ENCODE results near the gene SCAF4.

DNA sequence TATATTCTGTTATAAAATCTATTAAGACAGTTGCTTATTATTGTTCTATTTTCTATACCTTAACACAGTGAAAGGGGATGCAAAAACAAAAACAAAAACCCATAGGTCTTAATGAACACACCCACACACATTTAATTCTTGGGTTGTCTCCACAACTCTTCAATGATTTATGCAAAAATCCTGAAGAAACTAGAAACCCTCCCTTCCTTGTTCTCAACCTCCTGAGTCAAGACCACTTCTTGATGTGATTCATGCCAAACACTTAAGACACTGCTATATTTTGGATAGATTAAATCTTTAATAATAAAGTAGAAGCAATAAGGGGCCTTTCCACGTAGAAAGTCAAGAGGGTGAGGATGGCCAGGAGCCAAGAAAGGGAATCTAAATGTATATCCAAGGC lies 23.4 kb downstream of the SCAF4 start:
- TF ChIP-seq, protein P1, sequence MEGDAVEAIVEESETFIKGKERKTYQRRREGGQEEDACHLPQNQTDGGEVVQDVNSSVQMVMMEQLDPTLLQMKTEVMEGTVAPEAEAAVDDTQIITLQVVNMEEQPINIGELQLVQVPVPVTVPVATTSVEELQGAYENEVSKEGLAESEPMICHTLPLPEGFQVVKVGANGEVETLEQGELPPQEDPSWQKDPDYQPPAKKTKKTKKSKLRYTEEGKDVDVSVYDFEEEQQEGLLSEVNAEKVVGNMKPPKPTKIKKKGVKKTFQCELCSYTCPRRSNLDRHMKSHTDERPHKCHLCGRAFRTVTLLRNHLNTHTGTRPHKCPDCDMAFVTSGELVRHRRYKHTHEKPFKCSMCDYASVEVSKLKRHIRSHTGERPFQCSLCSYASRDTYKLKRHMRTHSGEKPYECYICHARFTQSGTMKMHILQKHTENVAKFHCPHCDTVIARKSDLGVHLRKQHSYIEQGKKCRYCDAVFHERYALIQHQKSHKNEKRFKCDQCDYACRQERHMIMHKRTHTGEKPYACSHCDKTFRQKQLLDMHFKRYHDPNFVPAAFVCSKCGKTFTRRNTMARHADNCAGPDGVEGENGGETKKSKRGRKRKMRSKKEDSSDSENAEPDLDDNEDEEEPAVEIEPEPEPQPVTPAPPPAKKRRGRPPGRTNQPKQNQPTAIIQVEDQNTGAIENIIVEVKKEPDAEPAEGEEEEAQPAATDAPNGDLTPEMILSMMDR (IDR thresholded peaks at IDR 0.05; ENCODE audit: borderline replicate concordance, extremely low read depth, low read length, poor library complexity, severe bottlenecking), result no peak
- no peak for TF ChIP-seq EZH2 (IDR thresholded peaks at IDR 0.05; ENCODE audit: borderline replicate concordance, low read depth, low read length, severe bottlenecking)
